ENCODE results near the gene SCN8A. TPM values are rescaled to one million over a fixed set of nuclear protein-coding genes. Genes with fewer than 3 reads are reported as not detected.
"Not testable (repeated sequence)": the region's sequence is repeated elsewhere in the genome, so short reads cannot be mapped to it uniquely, and the experiment has no call there.

The SCN8A gene
- total and polyA plus RNA-seq, 2 experiments from 2014 or later: 4.6 to 23.9 TPM

GRCh38 chr12:51829011-51829481 lies 238.0 kb downstream of the SCN8A start:
- peak overlapping the region; percentile 14 for H3K27ac ChIP-seq (ENCODE audit: low read depth)
- no peaks in the 10 kb centered on the region for H3K36me3 ChIP-seq (ENCODE audit: insufficient read depth)
- H2AFZ ChIP-seq: no peak overlapping the region
- no peak overlapping the region for H3K4me3 Mint-ChIP-seq
- peaks cover 43% of the 10 kb centered on the region for H3K4me1 ChIP-seq (ENCODE audit: insufficient read depth)
- peaks cover 56% of the 10 kb centered on the region for H3K4me1 Mint-ChIP-seq
- H3K4me2 ChIP-seq: peak overlapping the region; percentile 72
- DNase-seq (ENCODE audit: low spot score) (peak; percentile 77), ATAC-seq (peak; percentile 90)
- no peaks in the 10 kb centered on the region for H3K27me3 ChIP-seq (ENCODE audit: insufficient read depth)
- H3K36me3 Mint-ChIP-seq (ENCODE audit: low read depth): peaks cover 4% of the 10 kb centered on the region; the same call in 1 of the 3 replicates
- 0 out of 2 replicates have a peak, but pooled peaks cover 3% of the 10 kb centered on the region for H3K9me2 ChIP-seq (ENCODE audit: insufficient read depth)
- peak; percentile 86 for TF ChIP-seq ZNF462 (CRISPR knock-in tag; IDR thresholded peaks at IDR 0.05)
- no peak for TF ChIP-seq ZNF114 (CRISPR knock-in tag; IDR thresholded peaks at IDR 0.05)
- no peak overlapping the region for H3K4me3 ChIP-seq
- H3F3A ChIP-seq (replicated peaks; ENCODE audit: low read depth): peaks cover 10% of the 10 kb centered on the region; the same call in 1 of the 2 replicates
- H3K27me3 Mint-ChIP-seq (ENCODE audit: insufficient read depth, low read depth, poor library complexity): peaks cover 30% of the 10 kb centered on the region
- H3K9me3 Mint-ChIP-seq: peaks cover 3% of the 10 kb centered on the region; the same call in 1 of the 3 replicates
- no peaks in the 10 kb centered on the region for H4K20me1 ChIP-seq (replicated peaks; ENCODE audit: insufficient read depth)
- peak overlapping the region; percentile 49; the same call in 1 of the 2 replicates for H3K27ac Mint-ChIP-seq
- H3K79me2 ChIP-seq (replicated peaks; ENCODE audit: insufficient read depth): no peaks in the 10 kb centered on the region

- Histone ChIP-seq H3K79me2 (replicated peaks; ENCODE audit: insufficient read depth) (no peaks in the 10 kb centered on the region), H3K36me3 (ENCODE audit: insufficient read depth) (no peaks in the 10 kb centered on the region), H3K27ac (ENCODE audit: low read depth) (peak overlapping the region; percentile 14; the same call in 1 of the 2 replicates), H3F3A (replicated peaks; ENCODE audit: low read depth) (peaks cover 6% of the 10 kb centered on the region; the same call in 1 of the 2 replicates), H3K4me1 (ENCODE audit: insufficient read depth) (peaks cover 45% of the 10 kb centered on the region), H2AFZ (no peak overlapping the region), H3K27me3 (ENCODE audit: insufficient read depth) (no peaks in the 10 kb centered on the region), H3K4me3 (no peak overlapping the region), H4K20me1 (replicated peaks; ENCODE audit: insufficient read depth) (no peaks in the 10 kb centered on the region), H3K4me2 (peak overlapping the region; percentile 72), H3K9me2 (ENCODE audit: insufficient read depth) (0 out of 2 replicates have a peak, but pooled peaks cover 3% of the 10 kb centered on the region)
- H3K4me3 Mint-ChIP-seq: no peak overlapping the region
- no peak overlapping the region for H3K27ac Mint-ChIP-seq
- DNase-seq (ENCODE audit: low spot score): no peak
- TF ChIP-seq CREB1 (CRISPR knock-in tag; IDR thresholded peaks at IDR 0.05; ENCODE audit: low read depth): no peak
- no peak for TF ChIP-seq REST (IDR thresholded peaks at IDR 0.05; ENCODE audit: unreplicated experiment)
- no peak for TF ChIP-seq EZH2 (IDR thresholded peaks at IDR 0.05; ENCODE audit: low read depth, unreplicated experiment)
- no peak for TF ChIP-seq STAT1 (IDR thresholded peaks at IDR 0.05; ENCODE audit: unreplicated experiment)
- H3K36me3 Mint-ChIP-seq (ENCODE audit: low read depth): peaks cover 4% of the 10 kb centered on the region; the same call in 1 of the 3 replicates
- peaks cover 3% of the 10 kb centered on the region; the same call in 1 of the 3 replicates for H3K9me3 Mint-ChIP-seq
- ATAC-seq: no peak
- peaks cover 59% of the 10 kb centered on the region for H3K4me1 Mint-ChIP-seq
- H3K27me3 Mint-ChIP-seq (ENCODE audit: insufficient read depth, low read depth, poor library complexity): peaks cover 30% of the 10 kb centered on the region
These were observed 238.6 kb downstream of the SCN8A start for GRCh38 chr12:51829641-51830040.

- H3K36me3 ChIP-seq (ENCODE audit: insufficient read depth); DNase-seq (ENCODE audit: low spot score); H3K27ac Mint-ChIP-seq; H2AFZ ChIP-seq; H3K79me2 ChIP-seq (replicated peaks; ENCODE audit: insufficient read depth); H3K36me3 Mint-ChIP-seq (ENCODE audit: low read depth); H3K27ac ChIP-seq (ENCODE audit: low read depth); ATAC-seq; H3K4me3 Mint-ChIP-seq; H3F3A ChIP-seq (replicated peaks; ENCODE audit: low read depth); H3K27me3 ChIP-seq (ENCODE audit: insufficient read depth); H3K9me3 Mint-ChIP-seq; H3K4me3 ChIP-seq; H4K20me1 ChIP-seq (replicated peaks; ENCODE audit: insufficient read depth); H3K9me2 ChIP-seq (ENCODE audit: insufficient read depth); H3K4me2 ChIP-seq: not testable (repeated sequence)
- peaks cover 61% of the 10 kb centered on the region for H3K4me1 ChIP-seq (ENCODE audit: insufficient read depth)
- Mint-ChIP-seq H3K4me1 (peaks cover 71% of the 10 kb centered on the region), H3K27me3 (ENCODE audit: insufficient read depth, low read depth, poor library complexity) (peaks cover 28% of the 10 kb centered on the region)
These were observed 240.8 kb downstream of the SCN8A start for GRCh38 chr12:51831817-51832216.

Measured in GM23338 (cell line).